ENCODE measurements around the gene LRRC8B.

The LRRC8B gene

GRCh38 chr1:89630048-89630447 is 105.4 kb downstream of the LRRC8B start:
- in situ Hi-C loops (cut with MboI; ENCODE audit: low sequenced_read_pairs) = no loop called here

- in situ Hi-C loops (cut with MboI; ENCODE audit: low sequenced_read_pairs) = no loop called here
These were observed 107.4 kb downstream of the LRRC8B start for GRCh38 chr1:89631816-89632656.

DNA sequence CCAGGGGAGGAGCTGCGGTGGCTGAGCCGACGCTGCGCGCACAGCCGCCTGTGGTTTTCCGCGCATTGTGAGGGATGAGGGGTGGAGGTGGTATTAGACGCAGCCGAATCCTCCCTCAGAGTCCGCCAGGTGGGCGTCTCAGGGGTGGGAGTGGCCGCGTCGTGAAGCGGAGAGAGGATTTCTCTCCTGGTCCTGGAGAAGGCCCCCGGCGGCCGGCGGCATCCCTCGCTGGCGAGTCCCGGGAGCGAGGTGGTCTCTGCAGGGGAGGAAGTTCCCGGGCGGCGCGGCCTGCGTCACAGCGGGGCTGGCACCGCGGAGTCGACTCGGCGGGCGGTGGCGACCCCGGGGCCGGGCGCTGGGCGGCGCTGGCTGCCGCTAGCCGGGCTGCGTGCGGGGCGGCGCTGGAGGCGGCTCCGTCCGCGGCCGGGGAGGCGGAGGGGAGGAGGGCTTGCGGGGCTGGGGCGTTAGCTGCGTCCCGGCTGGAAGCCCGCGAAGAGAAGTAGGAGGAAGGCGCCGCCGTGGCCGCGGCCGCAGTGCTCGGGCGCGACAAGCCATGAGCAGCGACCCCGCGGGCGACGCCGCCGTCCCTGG is 108.1 kb downstream of the LRRC8B start, which contains the start of gene LRRC8C:
Gene LRRC8C (plus strand): TSS at position 464 of the 591 bp plus-strand sequence. CDS start 53,354 bp downstream, outside the sequence.
- in situ Hi-C loops (cut with MboI; ENCODE audit: low sequenced_read_pairs) = no loop called here

- in situ Hi-C loops (cut with MboI; ENCODE audit: low sequenced_read_pairs) = no loop called here
These were observed 108.7 kb downstream of the LRRC8B start for GRCh38 chr1:89633248-89633799.

DNA sequence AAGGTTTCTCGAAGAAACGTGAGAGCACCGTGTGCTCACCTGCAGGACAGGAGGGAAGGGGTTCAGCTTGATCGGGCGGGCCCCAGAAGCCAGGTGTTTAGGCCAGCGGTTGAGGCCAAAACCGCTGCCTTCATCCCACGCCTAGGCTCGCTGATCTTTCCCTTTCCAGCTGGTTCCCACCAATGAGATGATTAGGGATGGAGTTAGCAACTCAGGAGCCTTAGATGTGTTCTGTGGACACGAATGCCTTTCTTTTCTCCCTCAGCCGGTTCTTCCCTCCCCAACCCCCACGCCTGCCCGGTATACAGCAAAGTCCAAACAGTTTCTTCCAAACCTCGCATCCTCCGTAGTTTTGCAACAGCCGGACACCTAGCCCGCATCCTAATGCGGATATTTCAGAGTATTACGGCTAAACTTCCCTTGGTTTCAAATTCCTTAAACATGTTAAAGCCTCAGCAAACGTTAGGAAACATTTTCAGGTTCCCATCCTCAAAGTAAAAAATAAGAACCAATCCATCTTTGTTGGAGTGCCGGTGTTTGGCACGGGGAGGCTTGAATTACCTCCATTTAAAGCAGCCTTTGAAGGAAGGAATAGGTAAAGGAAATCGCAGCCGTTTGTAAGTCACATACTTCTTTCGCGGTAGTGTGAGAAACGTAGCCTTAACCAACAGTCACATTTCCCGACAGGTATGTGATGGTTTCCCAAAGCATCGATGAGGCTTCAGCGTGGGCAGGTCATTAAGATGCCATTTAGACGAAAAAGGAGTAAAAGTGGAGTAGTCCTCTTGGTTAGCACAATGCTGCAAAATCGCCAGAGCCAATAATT is 109.4 kb downstream of the LRRC8B start:
- in situ Hi-C loops (cut with MboI; ENCODE audit: low sequenced_read_pairs) = no loop called here

DNA sequence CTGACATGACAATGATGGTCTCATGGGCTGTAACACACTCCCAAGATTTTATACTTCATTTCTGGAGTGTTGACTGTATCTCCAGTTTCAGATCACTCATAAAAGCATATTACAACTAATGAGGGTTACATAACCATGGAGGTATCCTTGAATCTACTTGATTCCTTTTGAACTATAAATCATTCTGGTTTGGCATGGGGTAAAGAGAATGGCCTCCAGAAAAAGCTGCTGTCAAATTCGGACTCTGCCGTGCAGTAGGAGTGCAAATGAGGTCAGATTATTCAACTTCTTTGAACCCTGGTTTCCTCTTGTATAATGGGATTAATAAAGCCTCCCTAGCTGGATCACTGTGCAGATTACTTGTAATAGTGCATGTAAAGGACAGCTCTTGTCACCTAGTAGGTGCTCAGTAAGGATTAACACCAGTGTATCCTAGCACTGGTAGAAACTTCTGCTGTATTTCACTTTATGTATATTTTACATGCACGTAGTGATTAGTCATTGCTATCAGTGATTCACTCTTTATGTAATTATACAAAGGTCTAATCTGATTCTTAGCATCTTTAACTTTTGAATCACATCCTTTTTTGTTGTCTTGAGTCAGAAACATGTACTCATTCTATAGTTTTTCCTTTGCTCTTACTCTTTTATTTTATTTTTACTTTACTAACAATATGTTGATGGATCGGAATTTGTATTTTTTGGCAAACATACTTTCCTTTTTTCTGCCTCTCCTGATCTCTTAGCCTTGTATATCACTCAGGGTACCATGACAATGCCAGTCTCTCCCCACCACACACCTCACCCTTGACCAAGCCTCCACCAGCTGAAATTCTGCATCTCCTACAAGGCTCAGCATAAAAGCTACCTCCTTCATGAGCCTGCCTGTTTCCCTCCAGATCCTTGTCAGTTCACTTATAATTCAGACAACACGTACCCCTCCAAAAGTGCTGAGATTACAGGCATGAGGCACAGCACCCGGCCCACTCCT is 111.5 kb downstream of the LRRC8B start:
- in situ Hi-C loops (cut with MboI; ENCODE audit: low sequenced_read_pairs) = no loop called here

GRCh38 chr1:89637496-89637895 is 112.9 kb downstream of the LRRC8B start:
- in situ Hi-C loops (cut with MboI; ENCODE audit: low sequenced_read_pairs) = no loop called here

DNA sequence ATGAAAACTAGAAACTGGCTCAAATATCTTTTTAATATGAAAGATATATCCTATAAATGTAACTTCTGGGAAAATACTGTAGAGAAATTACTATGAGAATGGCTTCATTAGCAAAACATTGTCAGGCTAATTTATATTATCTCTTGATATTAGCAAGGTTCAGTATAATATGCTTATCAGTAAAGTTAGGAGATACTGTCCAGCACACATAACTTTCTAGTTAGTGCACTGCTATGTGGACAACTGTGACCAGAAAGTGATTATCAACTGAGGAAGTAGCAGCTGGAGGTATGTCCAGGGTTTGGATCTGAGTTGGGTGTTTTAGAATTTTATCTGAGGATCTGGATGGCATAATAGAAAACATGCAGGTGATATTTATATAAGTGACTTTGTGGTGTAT is 115.8 kb downstream of the LRRC8B start:
- in situ Hi-C loops (cut with MboI; ENCODE audit: low sequenced_read_pairs) = no loop called here

DNA sequence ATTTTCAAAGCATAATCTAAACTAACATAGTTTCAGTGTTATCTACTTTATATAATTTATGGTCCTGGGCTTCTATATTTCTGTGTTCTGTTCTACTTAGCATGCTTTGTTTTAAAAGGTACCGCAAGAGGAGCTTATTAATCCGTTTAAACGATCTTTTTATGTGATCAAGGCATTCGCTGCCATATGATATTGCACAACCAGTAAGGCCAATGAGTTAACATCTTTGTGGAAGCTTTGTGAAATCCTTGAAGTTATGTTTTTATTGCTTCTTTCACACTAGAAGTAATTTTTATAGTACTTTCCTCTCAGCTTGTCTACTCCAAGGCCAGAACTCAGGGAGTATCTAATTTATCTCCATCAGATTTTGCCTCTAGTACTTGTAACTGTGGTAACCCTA is 117.2 kb downstream of the LRRC8B start:
- in situ Hi-C loops (cut with MboI; ENCODE audit: low sequenced_read_pairs) = no loop called here

DNA sequence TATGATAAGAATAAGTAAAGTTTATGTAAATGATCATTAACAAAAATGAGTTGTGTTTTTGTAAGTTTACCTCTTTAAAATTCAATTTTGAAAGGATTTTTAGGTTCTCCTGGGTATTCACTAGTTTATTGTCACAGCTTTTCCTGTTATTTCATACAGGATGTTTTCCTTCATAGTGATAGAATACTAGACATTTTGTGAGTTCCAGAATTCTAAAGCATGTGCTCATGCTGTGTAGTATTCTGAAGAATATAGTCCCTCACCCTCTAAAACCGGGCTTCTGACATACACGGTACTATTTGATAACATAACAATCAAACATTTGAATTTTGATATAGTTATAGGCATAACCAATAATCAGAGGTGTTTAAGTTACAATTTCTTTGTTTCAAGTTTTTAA is 118.9 kb downstream of the LRRC8B start:
- in situ Hi-C loops (cut with MboI; ENCODE audit: low sequenced_read_pairs) = no loop called here

DNA sequence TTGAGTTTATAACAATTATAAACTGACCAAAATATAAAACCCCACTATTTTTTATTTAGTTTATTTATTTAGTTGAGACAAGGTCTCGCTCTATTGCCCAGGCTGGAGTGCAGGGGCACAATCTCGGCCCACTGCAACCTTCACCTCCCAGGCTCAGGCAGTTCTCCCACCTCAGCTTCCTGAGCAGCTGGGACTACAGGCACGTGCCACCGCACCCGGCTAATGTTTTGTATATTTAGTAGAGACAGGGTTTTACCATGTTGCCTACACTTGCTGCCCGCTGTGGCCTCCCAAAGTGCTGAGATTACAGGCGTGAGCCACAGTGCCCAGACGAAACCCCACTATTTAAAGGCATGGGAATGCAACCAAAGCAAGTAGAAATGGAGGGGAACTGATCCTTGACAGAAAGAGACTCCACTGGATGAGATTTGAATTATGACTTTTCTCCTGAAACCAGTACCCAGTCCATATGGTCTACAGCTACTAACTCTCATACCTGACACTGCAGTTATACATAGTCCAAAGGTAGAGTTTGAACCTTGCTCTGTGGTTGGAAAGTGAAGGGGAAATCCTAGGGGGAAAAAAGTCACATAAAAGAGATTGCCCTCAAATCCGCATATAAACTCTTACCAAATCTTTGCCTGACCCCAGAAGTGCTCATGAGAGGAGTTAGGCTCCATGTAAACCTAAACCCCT is 119.6 kb downstream of the LRRC8B start:
- in situ Hi-C loops (cut with MboI; ENCODE audit: low sequenced_read_pairs) = no loop called here

GRCh38 chr1:89646259-89646658 is 121.6 kb downstream of the LRRC8B start:
- in situ Hi-C loops (cut with MboI; ENCODE audit: low sequenced_read_pairs) = no loop called here
